Measurements from ENCODE around the gene RNF123.
A peak's percentile ranks its signal among the peaks of the same experiment; 100 is the strongest.

The RNF123 gene

GRCh38 chr3:49658711-49659110 lies 30.6 kb upstream of the RNF123 start:
- DNase-seq (ENCODE audit: low read depth), result no peak

GRCh38 chr3:49659756-49660155 lies 29.6 kb upstream of the RNF123 start:
- no peak for DNase-seq (ENCODE audit: low read depth)

- DNase-seq (ENCODE audit: low read depth), result no peak
These were observed 28.1 kb upstream of the RNF123 start for GRCh38 chr3:49661281-49661680.

- no peak for DNase-seq (ENCODE audit: low read depth)
These were observed 27.3 kb upstream of the RNF123 start for GRCh38 chr3:49662021-49662420.

GRCh38 chr3:49662720-49663413 lies 26.5 kb upstream of the RNF123 start:
- no peak for DNase-seq (ENCODE audit: low read depth)

GRCh38 chr3:49663831-49664230 lies 25.5 kb upstream of the RNF123 start:
- no peak for DNase-seq (ENCODE audit: low read depth)

GRCh38 chr3:49664300-49664699 lies 25.1 kb upstream of the RNF123 start:
- no peak for DNase-seq (ENCODE audit: low read depth)

GRCh38 chr3:49665822-49666519 lies 23.4 kb upstream of the RNF123 start:
- DNase-seq (ENCODE audit: low read depth), result no peak

- DNase-seq (ENCODE audit: low read depth), result no peak
These were observed 22.8 kb upstream of the RNF123 start for GRCh38 chr3:49666592-49666991.

- DNase-seq (ENCODE audit: low read depth), result no peak
These were observed 21.5 kb upstream of the RNF123 start for GRCh38 chr3:49667701-49668413.

- DNase-seq (ENCODE audit: low read depth), result no peak
These were observed 21.0 kb upstream of the RNF123 start for GRCh38 chr3:49668414-49668797.

GRCh38 chr3:49668861-49669260 lies 20.5 kb upstream of the RNF123 start:
- DNase-seq (ENCODE audit: low read depth), result no peak

- DNase-seq (ENCODE audit: low read depth), result no peak
These were observed 20.0 kb upstream of the RNF123 start for GRCh38 chr3:49669352-49669751.

- no peak for DNase-seq (ENCODE audit: low read depth)
These were observed 18.4 kb upstream of the RNF123 start for GRCh38 chr3:49670940-49671290.

- peak; percentile 61 for DNase-seq (ENCODE audit: low read depth)
These were observed 17.8 kb upstream of the RNF123 start for GRCh38 chr3:49671291-49672288.

- no peak for DNase-seq (ENCODE audit: low read depth)
These were observed 16.1 kb upstream of the RNF123 start for GRCh38 chr3:49673121-49673714.

GRCh38 chr3:49673715-49674496 lies 15.5 kb upstream of the RNF123 start, which contains the start of gene APEH:
Gene APEH, plus strand, starts transcription at chr3:49674351. Its CDS starts 51 bp downstream, at chr3:49674402.
- DNase-seq (ENCODE audit: low read depth), result peak; percentile 98

GRCh38 chr3:49674497-49674983 lies 14.8 kb upstream of the RNF123 start:
- peak; percentile 13 for DNase-seq (ENCODE audit: low read depth)

- no peak for DNase-seq (ENCODE audit: low read depth)
These were observed 13.4 kb upstream of the RNF123 start for GRCh38 chr3:49675912-49676311.

GRCh38 chr3:49680493-49681231 lies 8.7 kb upstream of the RNF123 start:
- DNase-seq (ENCODE audit: low read depth), result no peak

All from activated T-helper 9 cell treated with anti-CD3 and anti-CD28 coated beads, Interleukin-2, amount 50 U/mL, for 16 hours (primary cell).